GM18867 (cell line): ENCODE results near the gene ATL1.

Experiments
- ATAC-seq: cut with Tn5 transposase; IDR thresholded peaks from one replicate; pipeline ENCODE4 v1.9.1; 2021; ENCODE audit warnings: mild to moderate bottlenecking, moderate library complexity; ENCODE audit not compliant: unreplicated experiment

The ATL1 gene

GRCh38 chr14:50559990-50560930 is at the start of gene ATL1:
ATL1 (plus strand) TSS chr14:50560145; CDS start chr14:50560266, 121 bp downstream.
- no peak for ATAC-seq

- ATAC-seq, result no peak
Observed at GRCh38 chr14:50510157-50510556, 49.8 kb upstream of the ATL1 start.

- ATAC-seq, result no peak
Observed at GRCh38 chr14:50512463-50512862, 47.5 kb upstream of the ATL1 start.

GRCh38 chr14:50516091-50516490 is 43.9 kb upstream of the ATL1 start:
- ATAC-seq, result no peak

- ATAC-seq, result peak; percentile 67
Observed at GRCh38 chr14:50520947-50521815, 38.8 kb upstream of the ATL1 start.

- peak; percentile 68 for ATAC-seq
Observed at GRCh38 chr14:50521912-50522341, 38.0 kb upstream of the ATL1 start.

GRCh38 chr14:50523271-50524041 is 36.5 kb upstream of the ATL1 start:
- no peak for ATAC-seq

- peak; percentile 30 for ATAC-seq
Observed at GRCh38 chr14:50524060-50524459, 35.9 kb upstream of the ATL1 start.

- no peak for ATAC-seq
Observed at GRCh38 chr14:50524731-50525515, 35.0 kb upstream of the ATL1 start.

- no peak for ATAC-seq
Observed at GRCh38 chr14:50528000-50528399, 31.9 kb upstream of the ATL1 start.

- ATAC-seq, result no peak
Observed at GRCh38 chr14:50529288-50530179, 30.4 kb upstream of the ATL1 start.

GRCh38 chr14:50530358-50530757 is 29.6 kb upstream of the ATL1 start:
- ATAC-seq, result no peak

GRCh38 chr14:50530794-50531365 is 29.1 kb upstream of the ATL1 start:
- ATAC-seq, result no peak

- ATAC-seq, result peak; percentile 20
Observed at GRCh38 chr14:50531595-50532501, 28.1 kb upstream of the ATL1 start.

GRCh38 chr14:50532502-50533240 is 27.3 kb upstream of the ATL1 start, which contains the start of gene MAP4K5:
MAP4K5 (minus strand) TSS chr14:50532569; CDS start chr14:50532049, 520 bp downstream.
- ATAC-seq, result peak; percentile 94

- peak; percentile 25 for ATAC-seq
Observed at GRCh38 chr14:50533241-50533705, 26.7 kb upstream of the ATL1 start.

GRCh38 chr14:50533806-50534205 is 26.1 kb upstream of the ATL1 start:
- no peak for ATAC-seq
